GM19372 (cell line): ENCODE data around the gene MYH14.

Experiments used
- ATAC-seq: cut with Tn5 transposase; IDR thresholded peaks from one replicate; pipeline ENCODE4 v1.9.1; 2021; ENCODE audit warnings: mild to moderate bottlenecking, low read depth, moderate library complexity; ENCODE audit not compliant: unreplicated experiment

Gene MYH14

GRCh38 chr19:50203281-50204080 is at the start of gene MYH14:
TSS of gene MYH14 (plus strand) at chr19:50203622. CDS start at chr19:50210366, 6,744 bp downstream.
- ATAC-seq = no peak

- ATAC-seq = no peak
Observed at GRCh38 chr19:50154529-50154928, 48.9 kb upstream of the MYH14 start.

- ATAC-seq = no peak
Observed at GRCh38 chr19:50155520-50156109, 47.8 kb upstream of the MYH14 start.

GRCh38 chr19:50158577-50158976 is 44.8 kb upstream of the MYH14 start:
- no peak for ATAC-seq

- no peak for ATAC-seq
Observed at GRCh38 chr19:50159078-50159477, 44.3 kb upstream of the MYH14 start.

GRCh38 chr19:50162988-50163387 is 40.4 kb upstream of the MYH14 start, which contains the start of gene IZUMO2:
TSS of gene IZUMO2 (minus strand) at chr19:50163281. CDS start at chr19:50163194, 87 bp downstream.
- no peak for ATAC-seq

GRCh38 chr19:50167314-50167721 is 36.1 kb upstream of the MYH14 start:
- no peak for ATAC-seq

- no peak for ATAC-seq
Observed at GRCh38 chr19:50171752-50172151, 31.7 kb upstream of the MYH14 start.

- ATAC-seq = no peak
Observed at GRCh38 chr19:50172726-50173125, 30.7 kb upstream of the MYH14 start.

- ATAC-seq = no peak
Observed at GRCh38 chr19:50173127-50173526, 30.3 kb upstream of the MYH14 start.

- ATAC-seq = no peak
Observed at GRCh38 chr19:50174100-50174793, 29.2 kb upstream of the MYH14 start.

GRCh38 chr19:50175924-50176323 is 27.5 kb upstream of the MYH14 start:
- ATAC-seq = no peak

GRCh38 chr19:50176775-50177174 is 26.6 kb upstream of the MYH14 start:
- no peak for ATAC-seq

- no peak for ATAC-seq
Observed at GRCh38 chr19:50178320-50178719, 25.1 kb upstream of the MYH14 start.

- no peak for ATAC-seq
Observed at GRCh38 chr19:50178859-50179537, 24.4 kb upstream of the MYH14 start.

GRCh38 chr19:50181121-50181520 is 22.3 kb upstream of the MYH14 start:
- no peak for ATAC-seq

GRCh38 chr19:50184196-50184595 is 19.2 kb upstream of the MYH14 start:
- ATAC-seq = no peak

GRCh38 chr19:50187937-50188336 is 15.5 kb upstream of the MYH14 start:
- ATAC-seq = no peak

- no peak for ATAC-seq
Observed at GRCh38 chr19:50189331-50189730, 14.1 kb upstream of the MYH14 start.

GRCh38 chr19:50190439-50190891 is 13.0 kb upstream of the MYH14 start:
- no peak for ATAC-seq

GRCh38 chr19:50191216-50191615 is 12.2 kb upstream of the MYH14 start:
- ATAC-seq = no peak
